Hippocampal formation (tissue), 2 donors: ENCODE data around the gene SPATA2L.
A peak's percentile ranks its signal among the peaks of the same experiment; 100 is the strongest.
"Not testable (repeated sequence)": the region's sequence is repeated elsewhere in the genome, so short reads cannot be mapped to it uniquely, and the experiment has no call there.

ENCODE experiments used
- DNase-seq, 2 donors: peaks; one replicate each; lab custom pipeline; 2025; lab: John Stamatoyannopoulos, UW

Gene SPATA2L

DNA sequence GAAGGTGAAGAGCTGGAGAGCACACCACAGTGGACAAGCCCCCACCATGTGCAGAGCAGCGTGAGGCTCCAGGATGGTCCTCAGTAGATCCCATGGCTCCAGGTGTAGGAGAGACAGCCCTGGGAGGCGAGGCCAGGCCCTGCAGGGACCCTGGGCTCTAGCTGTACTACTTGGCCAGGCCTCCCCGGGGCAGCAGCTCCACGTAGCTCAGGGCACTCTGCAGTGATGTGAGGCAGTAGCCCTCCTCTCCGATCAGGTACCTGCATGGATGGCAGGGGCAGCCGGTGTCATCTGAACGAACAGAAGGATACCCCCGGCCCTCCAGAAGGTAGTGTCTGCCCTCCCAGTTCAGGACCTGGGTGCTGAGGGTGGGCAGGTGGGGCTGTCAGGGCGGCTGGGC is 6.2 kb upstream of the SPATA2L start:
- no peak for DNase-seq

DNA sequence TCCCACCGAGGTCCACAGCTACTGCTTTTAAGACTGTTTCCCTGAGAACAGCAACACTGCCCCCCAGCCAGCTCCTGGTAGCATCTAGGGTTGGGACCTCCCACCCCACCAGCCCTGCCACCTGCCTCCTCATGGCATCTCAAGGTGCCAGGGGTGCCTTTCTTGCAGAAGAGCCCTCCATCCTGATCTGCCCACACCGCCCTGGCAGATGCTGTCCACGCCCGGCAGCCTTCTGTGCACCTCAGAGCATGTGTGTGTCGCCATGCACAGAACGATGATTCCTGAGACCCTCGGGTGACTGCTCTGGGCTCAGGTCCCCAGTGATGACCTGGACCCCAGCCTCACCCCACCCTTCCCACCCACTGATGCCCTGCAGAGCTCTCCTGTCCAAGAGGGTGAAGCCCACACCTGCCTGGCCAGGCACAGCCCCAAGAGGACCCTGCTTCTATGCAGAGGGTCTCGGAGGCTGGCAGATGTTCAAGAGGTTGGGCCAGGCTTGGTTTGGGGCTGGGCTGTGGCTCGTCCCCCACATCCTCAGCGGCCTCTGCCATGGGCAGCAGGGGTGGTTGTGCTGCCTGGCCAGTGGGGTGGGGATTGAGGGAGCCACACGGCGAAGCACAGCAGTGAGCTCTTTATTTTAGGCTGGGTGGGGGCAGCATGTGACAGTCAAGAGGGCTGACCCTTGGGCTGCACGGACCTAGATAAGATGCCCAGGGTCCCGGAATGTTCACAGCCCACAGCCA is 5.2 kb upstream of the SPATA2L start:
- no peak for DNase-seq

DNA sequence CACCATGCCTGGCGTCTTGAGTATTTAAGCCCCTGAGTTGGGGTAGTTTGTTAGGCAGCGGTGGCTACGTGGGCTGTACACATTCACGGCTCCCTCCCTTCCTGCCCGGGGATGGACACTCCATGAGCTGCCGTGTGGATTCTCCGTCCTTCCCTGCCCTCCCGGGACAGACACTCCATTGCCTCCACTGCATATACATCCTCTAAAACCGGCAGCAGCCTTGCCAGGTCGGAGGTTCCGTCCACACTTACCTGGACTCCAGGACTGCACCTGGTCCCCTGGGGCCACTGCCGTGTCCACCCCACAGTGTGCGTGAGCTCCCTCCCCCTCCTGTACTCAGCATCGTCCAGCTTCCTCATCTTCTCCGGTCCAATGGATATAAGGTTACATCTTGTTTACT is 3.5 kb upstream of the SPATA2L start:
- DNase-seq = no peak

DNA sequence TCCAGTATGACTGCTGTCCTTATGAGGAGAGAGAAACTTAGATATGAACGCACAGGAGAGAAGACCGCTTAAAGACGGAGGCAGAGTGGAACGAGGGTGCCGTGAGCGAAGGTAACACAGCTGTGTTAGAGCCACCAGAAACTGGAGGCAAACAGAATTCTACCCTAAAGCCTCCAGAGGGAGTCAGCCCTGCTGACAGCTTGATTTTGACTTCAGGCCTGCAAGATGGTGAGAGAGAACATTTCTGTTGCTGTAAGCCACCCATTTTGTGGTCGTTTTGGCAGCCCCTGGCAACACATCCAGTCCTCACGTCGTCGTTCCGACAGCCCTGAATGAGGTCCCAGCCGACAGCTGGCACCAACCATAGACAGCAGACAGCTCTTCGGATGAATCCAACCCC is 2.8 kb upstream of the SPATA2L start:
- DNase-seq = no peak

DNA sequence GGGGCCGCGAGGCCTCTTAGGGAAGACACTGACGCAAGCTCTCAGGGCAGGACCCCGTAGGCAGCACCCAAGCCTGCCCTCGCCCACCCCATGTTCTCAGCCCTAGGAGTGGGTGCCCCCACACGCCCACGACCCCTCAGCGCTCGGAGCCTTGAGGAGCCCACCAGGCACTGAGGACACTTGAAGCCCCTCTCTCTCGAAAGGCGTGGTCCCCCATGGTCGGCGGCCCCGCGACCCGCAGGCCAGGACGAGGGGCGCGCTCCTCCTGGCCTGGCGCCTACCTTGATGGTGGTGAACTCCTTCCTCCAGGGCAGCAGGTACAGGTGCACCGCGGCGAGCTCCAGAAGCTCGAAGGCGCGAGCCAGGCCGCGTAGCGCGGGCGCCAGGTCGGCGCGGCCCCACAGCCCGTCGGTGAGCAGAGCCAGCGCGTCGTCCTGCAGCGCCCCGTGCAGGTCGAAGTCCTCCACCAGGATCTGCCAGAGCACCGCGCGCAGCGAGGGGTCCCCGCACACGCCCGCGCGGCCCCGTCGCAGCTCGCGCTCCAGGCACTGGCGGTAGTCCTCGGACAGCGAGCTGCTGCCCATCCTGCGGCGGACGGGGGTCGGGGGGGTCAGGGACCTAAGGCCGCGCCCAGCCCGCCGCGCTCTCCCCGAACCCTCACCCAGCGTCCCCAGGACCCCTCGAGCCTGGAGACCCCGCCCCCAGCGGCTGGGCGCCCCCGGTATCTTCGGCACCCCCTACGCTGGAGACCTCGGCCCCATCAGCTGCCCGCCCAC is 668 bp downstream of the SPATA2L start:
- DNase-seq = no peak

DNA sequence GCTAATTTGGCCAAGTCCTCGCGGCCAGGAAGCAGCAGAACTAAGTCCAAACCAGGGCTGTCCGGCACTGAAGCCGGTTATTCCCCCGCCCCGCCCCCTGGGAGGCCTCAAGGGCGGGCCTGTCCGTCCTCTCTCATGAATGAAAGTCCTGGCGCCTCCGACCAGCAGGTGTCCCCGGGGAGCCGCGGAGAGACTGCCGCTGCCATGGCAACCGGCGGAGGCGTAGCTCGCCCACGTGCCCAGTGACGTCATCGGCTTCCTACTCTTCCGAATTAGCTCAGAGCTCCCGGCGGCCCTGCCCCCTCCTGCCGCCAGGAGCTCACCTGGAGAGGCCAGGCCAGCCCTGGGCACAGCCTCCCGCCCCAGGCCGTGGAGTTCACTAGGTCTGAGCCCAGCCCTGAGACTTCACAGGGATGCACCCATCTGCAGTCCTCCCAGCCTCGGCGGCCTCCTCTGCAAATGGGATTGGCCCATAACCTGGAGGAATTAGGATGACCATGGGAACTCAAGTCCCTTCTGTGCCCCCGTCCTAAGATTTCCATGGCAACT is 1.3 kb downstream of the SPATA2L start:
- DNase-seq = peak; percentile 96 to 98

DNA sequence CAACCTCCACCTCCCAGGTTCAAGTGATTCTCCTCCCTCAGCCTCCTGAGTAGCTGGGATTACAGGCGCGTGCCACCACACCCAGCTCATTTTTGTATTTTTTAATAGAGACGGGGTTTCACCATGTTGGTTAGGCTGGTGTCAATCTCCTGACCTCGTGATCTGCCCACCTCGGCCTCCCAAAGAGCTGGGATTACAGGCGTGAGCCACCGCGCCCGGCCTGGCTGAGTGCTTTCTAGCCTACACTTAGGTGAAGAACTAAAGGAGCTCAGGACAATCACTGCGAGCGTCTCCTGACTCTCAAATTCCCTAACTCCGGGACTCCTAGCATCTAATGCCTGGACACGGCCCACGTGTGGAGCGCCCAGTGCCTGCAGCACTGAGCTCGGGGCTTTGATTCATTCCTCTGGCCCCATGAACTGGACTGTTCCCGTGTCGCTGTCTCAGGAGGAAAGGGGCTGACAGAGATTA is 1.8 kb downstream of the SPATA2L start:
- not testable (repeated sequence) for DNase-seq

DNA sequence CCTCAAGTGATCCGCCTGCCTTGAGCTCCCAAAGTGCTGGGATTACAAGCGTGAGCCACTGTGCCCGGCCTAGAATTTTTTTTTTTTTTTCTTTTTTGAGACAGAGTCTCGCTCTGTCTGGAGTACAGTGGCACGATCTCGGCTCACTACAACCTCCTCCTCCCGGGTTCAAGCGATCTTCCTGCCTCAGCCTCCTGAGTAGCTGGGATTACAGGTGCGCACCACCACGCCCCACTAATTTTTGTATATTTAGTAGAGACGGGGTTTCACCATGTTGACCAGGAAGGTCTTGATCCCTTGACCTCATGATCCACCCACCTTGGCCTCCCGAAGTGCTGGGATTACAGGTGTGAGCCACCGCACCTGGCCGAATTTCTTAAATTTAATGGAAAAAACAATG is 2.8 kb downstream of the SPATA2L start:
- DNase-seq = not testable (repeated sequence)

DNA sequence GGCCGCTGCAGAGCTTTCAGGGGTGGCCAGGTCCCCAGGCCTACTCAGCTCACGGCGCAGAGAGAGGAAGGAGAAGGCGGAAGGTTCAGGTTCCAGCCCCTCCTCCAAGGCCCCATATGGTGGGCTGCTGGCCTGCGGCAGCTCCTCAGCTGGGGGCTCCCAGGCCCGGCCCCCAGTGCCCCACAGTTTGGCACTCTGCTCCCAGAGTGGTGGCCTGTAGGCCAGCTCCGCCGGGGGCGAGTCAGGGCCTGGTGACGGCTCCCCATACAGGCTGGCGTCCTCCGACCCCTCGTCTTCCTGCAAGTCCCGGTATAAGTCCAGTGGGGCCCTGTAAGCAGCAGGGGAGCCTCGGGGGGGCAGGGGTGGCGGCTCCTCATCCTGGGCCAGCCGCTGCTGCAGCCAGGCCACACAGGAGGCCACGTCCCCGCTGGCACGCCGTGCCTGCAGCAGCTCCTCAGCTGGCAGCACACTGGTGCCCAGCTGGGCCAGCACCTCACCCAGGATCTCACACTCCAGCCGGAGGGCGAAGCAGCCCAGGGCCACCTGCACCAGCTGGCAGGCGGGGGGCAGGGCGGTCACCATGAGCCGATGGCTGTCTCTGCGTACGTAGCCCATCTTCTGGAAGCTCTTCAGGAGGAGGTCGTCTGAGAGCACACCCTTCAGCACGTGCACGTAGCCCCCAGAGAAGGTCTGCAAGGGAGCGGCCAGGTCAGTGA is 3.7 kb downstream of the SPATA2L start:
- no peak for DNase-seq

DNA sequence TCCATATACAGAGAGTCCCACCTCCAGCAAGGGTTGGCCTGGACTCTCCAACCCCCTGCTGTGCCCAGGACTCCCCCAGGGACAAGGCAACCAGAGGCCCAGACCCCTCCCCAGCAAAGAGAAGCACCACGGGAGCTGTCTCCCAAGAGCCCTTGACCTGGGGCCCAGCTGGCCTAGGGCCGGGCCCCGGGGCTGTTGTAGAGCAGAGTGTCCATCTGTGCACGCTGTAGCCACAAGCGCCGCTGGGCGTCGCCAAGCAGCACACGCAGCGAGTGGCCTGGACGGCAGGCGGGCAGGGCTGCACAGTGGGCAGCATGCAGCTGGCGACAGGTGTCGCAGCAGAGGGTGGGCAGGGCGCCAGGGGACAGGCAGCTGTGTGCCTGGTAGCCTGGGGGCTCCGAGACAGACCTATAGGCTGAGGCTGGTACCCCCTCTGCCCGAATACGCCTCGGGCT is 4.3 kb downstream of the SPATA2L start:
- no peak for DNase-seq

DNA sequence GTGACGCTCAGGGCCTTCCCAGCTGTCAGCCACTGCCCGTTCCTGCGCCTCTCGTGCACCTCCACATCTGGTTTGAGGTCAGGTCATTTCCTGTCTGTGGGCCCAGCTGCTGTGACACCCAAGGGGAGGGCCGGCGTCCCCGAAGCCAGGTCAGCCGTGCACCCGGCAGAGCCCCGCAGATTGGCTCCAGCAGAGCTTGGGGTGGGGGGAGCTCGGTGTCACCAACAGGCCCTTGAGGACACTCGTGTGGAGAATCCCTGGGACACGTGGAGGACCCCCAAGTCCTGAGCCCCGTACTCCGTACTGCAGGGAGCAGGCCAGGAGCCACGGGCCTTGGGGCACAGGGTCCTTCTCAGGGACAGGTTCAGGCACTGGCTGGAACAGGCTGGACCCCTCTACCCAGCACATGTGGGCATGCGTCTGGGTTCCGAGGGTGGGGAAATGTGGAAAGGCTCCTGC is 4.8 kb downstream of the SPATA2L start:
- no peak for DNase-seq

DNA sequence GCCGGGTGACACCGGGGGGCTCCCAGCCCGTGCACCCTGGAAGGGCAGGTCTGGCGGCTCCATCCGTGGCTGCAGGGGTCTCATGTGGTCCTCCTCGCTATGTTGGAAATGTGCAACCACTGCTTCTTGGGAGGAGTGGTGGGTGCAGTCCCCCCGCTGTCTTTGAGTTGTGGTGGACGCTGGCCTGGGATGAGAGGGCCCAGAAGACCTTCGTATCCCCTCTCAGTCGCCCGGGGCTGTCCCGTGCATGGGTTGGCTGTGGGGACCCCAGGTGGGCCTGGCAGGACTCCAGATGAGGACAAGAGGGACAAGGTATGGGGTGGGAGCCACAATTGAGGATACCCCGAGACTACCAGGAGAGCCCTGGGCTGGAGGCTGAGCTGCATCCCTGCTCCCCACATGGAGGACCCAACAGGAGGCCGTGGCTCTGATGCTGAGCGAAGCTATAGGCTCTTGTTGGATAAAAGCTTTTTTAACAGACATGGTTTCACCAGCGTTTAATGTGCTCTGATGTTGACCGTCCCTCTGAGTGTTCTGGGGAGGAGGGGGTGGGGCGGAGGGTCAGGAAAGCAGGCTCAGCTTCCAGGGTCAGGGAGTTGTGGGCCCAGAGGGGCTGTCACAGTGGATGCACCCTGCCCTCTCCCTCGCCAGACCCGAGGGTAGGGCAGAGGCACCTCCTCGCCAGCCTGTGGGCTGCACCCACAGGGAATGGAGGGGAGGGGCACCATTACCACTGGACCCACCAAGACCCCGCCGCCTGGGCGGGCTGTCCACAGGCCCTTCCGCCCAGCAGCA is 5.4 kb downstream of the SPATA2L start:
- DNase-seq = no peak

DNA sequence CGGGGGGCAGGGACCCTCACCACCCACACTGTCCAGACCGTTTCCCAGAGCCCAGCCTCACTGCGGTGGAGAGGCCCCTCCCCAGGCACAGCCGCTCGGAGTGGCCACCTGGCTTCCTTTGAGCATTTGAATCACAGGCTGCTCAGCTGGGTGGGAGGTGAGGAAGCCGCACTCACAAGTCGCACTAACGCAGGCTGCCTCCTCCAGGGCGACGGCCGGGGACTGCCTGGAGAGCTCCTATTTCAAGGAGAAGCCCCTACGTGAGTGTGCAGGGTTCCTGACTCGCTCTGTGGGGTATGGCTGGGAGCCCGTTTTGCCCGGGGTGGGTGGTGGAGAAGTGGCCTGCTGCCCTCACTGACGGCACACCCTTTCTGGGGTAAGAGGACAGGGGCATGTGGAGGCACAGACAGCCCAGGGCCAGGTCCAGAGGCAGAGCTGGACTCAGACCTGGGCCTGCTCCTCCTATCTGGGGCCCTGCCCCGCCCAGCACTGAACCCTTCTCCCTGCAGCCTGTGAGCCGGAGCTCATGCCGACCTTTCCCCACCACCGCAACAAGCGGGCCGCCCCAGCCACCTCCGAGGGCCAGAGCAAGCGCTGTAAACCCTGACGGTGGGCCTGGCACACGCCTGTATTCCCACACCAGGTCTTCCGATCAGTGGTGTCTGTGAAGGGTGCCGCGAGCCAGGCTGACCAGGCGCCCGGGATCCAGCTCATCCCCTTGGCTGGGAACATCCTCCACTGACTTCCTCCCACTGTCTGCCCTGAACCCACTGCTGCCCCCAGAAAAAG is 6.2 kb downstream of the SPATA2L start:
- DNase-seq = no peak

DNA sequence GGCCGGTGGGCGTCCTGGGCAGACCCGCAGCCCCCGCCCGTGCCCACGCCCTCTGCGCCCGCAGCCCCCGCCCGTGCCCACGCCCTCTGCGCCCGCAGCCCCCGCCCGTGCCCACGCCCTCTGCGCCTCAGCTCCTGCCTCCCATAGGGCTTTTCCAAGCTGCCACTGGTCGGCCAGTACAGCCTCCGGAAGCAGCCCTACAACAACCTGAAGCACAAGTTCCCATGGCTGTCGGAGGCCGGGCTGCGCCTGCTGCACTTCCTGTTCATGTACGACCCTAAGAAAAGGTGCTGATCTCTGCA is 6.8 kb downstream of the SPATA2L start:
- not testable (repeated sequence) for DNase-seq

DNA sequence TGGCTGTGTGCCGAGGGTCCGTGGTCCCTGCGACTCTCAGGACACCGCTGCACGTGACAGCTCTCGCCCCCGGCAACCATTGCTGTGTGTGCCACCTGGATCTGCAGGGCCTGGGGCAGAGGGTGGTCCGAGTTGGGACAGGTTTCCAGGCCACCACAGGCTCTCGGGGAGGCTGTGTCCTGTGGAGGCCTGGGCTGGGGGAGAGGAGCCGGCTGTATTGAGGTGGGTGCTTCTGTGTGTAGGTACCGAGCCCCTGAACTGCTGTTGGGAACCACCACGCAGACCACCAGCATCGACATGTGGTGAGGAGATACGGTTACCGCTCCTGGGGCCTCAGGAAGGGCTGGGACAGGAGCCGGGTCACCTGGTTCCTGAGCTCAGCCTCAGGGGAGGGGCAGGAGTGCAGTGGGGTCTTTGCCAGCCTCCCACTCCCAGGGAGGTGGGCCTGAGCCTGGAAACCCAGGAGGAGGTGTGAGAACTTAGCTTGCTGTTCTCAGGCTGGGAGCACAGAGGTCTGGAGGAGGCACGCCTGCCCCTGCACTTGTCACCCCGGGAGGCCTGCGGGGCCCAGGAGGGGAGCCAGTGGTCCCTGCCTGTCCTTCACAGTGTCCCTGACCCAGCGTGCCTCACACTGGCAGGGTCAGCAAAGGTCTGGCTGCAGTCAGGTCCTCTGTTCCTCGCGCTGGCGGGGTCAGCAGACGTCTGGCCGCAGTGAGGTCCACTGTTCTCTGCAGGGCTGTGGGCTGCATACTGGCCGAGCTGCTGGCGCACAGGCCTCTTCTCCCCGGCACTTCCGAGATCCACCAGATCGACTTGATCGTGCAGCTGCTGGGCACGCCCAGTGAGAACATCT is 7.3 kb downstream of the SPATA2L start:
- DNase-seq = no peak

DNA sequence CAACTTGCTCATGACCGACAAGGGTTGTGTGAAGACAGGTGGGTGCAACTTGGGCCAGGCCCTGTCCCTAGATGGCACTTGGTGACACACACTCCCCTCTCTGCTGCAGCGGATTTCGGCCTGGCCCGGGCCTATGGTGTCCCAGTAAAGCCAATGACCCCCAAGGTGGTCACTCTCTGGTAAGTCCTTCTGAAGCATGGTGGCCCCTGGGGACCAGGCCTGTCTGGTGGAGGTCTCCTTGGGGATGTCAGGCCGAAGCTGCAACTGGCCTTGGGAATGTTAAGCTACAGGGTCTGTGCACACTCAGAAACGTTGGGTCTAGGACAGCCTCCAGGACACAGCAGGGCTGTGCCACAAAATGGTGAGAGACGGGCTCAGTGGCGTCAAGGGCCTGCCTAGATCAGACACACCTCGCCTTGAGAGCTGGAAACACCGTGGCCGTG is 8.2 kb downstream of the SPATA2L start:
- DNase-seq = no peak

DNA sequence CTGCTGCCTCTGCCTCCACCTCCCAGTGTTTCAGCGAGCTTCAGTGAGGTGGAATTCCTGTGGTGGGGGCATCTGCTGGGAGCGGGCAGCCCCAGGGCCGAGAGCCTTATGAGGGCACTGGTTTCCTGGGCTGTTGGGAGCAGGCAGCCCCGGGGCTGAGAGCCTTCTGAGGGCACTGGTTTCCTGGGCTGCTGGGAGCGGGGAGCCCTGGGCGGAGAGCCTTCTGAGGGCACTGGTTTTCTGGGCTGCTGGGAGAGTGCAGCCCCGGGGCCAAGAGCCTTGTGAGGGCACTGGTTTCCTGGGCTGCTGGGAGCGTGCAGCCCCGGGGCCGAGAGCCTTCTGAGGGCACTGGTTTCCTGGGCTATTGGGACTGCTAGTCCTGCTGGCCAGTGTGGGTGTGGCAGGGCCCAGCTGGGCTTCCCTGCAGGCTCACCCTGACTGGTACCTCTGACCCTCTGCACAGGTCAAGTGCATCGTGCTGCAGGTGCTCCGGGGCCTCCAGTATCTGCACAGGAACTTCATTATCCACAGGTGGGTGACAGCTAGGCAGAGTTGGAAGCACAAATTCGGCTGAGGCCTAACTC is 9.4 kb downstream of the SPATA2L start:
- no peak for DNase-seq

DNA sequence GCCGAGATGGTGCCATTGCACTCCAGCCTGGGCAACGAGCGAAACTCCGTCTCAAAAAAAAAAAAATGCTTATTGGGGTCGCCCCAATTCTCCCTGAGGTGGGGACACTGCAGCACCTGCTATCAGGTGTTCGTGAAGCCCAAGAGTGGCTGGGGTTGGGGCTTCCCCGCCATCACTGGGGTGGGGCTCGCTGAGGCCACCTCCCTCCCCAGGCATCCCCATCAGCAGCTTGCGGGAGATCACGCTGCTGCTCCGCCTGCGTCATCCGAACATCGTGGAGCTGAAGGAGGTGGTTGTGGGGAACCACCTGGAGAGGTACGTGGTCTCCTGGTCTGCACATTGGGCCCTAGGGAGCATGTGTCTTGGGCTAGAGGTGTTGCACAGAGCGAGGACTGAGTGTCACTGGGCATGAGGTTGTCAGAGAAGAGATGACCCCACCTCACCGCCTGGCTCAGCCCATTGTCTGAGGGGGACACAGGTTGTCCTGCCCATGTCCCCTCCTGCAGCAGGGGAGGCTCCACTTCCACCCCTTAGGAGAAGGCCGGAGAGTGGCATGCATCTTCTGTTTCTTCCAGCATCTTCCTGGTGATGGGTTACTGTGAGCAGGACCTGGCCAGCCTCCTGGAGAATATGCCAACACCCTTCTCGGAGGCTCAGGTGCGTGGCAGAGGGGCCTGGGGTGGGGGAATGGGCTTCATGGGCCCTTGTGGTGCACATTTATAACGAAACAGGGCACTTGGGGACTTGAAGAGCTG is 10.1 kb downstream of the SPATA2L start:
- DNase-seq = no peak
